PC-3 (cell line): ENCODE results near the gene R3HDM2.

Source experiments
- CTCF ChIP-seq: fragments of 300-600 bp; sonication (generic); conservative IDR thresholded peaks from 2 replicates; pipeline ENCODE4 v1.5.1; 2017; ENCODE audit warnings: antibody characterized with exemption, low read depth, mild to moderate bottlenecking, low read length
- EZH2phosphoT487 ChIP-seq: fragments of 300-600 bp; sonication (generic); IDR thresholded peaks from 2 replicates; pipeline ENCODE4 v1.6.1; 2018; ENCODE audit warnings: mild to moderate bottlenecking, antibody characterized with exemption, low read length, borderline replicate concordance

- TF ChIP-seq CTCF, result no peak
- no peak for TF ChIP-seq EZH2phosphoT487
Observed at GRCh38 chr12:57330992-57331391, 99.9 kb downstream of the R3HDM2 start.
